Activated CD4-positive, CD25-positive, alpha-beta regulatory T cell treated with anti-CD3 and anti-CD28 coated beads, Interleukin-2, amount 50 U/mL, for 16 hours (primary cell): Measurements from ENCODE around the gene RNF141.

ENCODE experiments used
- DNase-seq: peaks from one replicate; pipeline ENCODE4 v3.0.0-alpha.2; 2020; ENCODE audit warnings: low read depth, low spot score

The RNF141 gene

GRCh38 chr11:10498426-10499250, 42.3 kb downstream of the RNF141 start:
- no peak for DNase-seq

GRCh38 chr11:10498022-10498400, 43.0 kb downstream of the RNF141 start:
- no peak for DNase-seq

GRCh38 chr11:10497371-10498021, 43.5 kb downstream of the RNF141 start:
- DNase-seq = no peak

GRCh38 chr11:10496296-10496936, 44.6 kb downstream of the RNF141 start:
- DNase-seq = no peak

- DNase-seq = no peak
Observed at GRCh38 chr11:10495464-10495786, 45.6 kb downstream of the RNF141 start.

- no peak for DNase-seq
Observed at GRCh38 chr11:10494636-10495463, 46.1 kb downstream of the RNF141 start.

- DNase-seq = no peak
Observed at GRCh38 chr11:10493041-10493663, 47.8 kb downstream of the RNF141 start.

- no peak for DNase-seq
Observed at GRCh38 chr11:10492084-10492483, 48.9 kb downstream of the RNF141 start.

- no peak for DNase-seq
Observed at GRCh38 chr11:10490398-10491241, 50.4 kb downstream of the RNF141 start.

- DNase-seq = no peak
Observed at GRCh38 chr11:10490032-10490397, 51.0 kb downstream of the RNF141 start.

GRCh38 chr11:10488934-10489691, 51.9 kb downstream of the RNF141 start:
- no peak for DNase-seq

- DNase-seq = no peak
Observed at GRCh38 chr11:10488121-10488933, 52.7 kb downstream of the RNF141 start.

- DNase-seq = no peak
Observed at GRCh38 chr11:10487002-10487647, 53.9 kb downstream of the RNF141 start.

- DNase-seq = no peak
Observed at GRCh38 chr11:10486161-10486840, 54.7 kb downstream of the RNF141 start.

GRCh38 chr11:10485646-10486045, 55.3 kb downstream of the RNF141 start:
- no peak for DNase-seq

- DNase-seq = no peak
Observed at GRCh38 chr11:10484461-10485180, 56.4 kb downstream of the RNF141 start.

- DNase-seq = no peak
Observed at GRCh38 chr11:10483584-10483983, 57.4 kb downstream of the RNF141 start.
